ENCODE data around the gene EFCC1. TPM values are rescaled to one million over a fixed set of nuclear protein-coding genes. Genes with fewer than 3 reads are reported as not detected.

EFCC1 gene
- total and polyA plus RNA-seq, 3 experiments from 2014 or later, result 0.11 to 0.22 TPM; not detected in 1

DNA sequence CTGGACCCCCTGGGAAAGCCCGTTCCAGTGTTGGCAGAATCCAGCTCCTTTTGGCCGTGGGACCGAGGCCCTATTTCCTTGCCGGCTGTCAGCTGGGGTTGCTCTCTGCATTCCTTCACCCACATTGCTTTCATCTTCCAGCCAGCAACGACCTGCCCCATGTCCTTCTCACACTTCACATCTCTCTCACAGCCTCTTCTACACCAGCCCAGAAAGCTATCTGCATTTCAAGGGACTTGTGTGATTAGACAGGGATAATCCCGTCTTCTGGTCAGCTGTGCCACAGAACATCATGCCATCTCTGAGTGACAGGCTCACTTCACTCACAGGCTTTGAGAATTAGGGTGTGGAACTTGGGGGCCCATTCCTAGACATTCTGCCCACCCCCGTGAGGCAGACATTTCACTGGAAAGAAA lies 16.4 kb downstream of the EFCC1 start:
- DNase-seq, result no peak
- H3K36me3 Mint-ChIP-seq, result no peaks in the 10 kb centered on the region
- peaks cover 0 to 3% of the 10 kb centered on the region in 2 donors for H3K27me3 Mint-ChIP-seq
- H3K9me3 Mint-ChIP-seq, result no peaks in the 10 kb centered on the region
- Histone ChIP-seq H3K4me3 (ENCODE audit: low read length) (peak overlapping the region; percentile 8), H3K4me1 (ENCODE audit: insufficient read depth, low read length) (peaks cover 40% of the 10 kb centered on the region), H3K27me3 (ENCODE audit: insufficient read depth, low read length, poor library complexity, severe bottlenecking) (no peaks in the 10 kb centered on the region), H3K9me3 (ENCODE audit: low read length) (no peaks in the 10 kb centered on the region), H3K27ac (ENCODE audit: low read depth, low read length) (peak overlapping the region; percentile 13), H3K36me3 (ENCODE audit: insufficient read depth, low read length) (no peaks in the 10 kb centered on the region)
- CTCF ChIA-PET, result interaction anchor here (1.6 to 10.0 kb wide), 11 partner anchors 9 to 229 kb away, joined by 4 to 98 read pairs (median 22); partner anchors contain the start of gene CFAP92
- peak overlapping the region in 5 of 7 donors; percentile 40 to 55 (median 51) for H3K4me3 Mint-ChIP-seq
- peak overlapping the region; percentile 72 to 99 (median 92) for H3K27ac Mint-ChIP-seq
- POLR2A ChIA-PET, result interaction anchor here (1.1 to 2.9 kb wide), 4 partner anchors 9 to 298 kb away, joined by 3 to 50 read pairs (median 12); a partner anchor contains a TSS
- H3K4me1 Mint-ChIP-seq, result peaks cover 50 to 58% (median 57%) of the 10 kb centered on the region in 3 donors

DNA sequence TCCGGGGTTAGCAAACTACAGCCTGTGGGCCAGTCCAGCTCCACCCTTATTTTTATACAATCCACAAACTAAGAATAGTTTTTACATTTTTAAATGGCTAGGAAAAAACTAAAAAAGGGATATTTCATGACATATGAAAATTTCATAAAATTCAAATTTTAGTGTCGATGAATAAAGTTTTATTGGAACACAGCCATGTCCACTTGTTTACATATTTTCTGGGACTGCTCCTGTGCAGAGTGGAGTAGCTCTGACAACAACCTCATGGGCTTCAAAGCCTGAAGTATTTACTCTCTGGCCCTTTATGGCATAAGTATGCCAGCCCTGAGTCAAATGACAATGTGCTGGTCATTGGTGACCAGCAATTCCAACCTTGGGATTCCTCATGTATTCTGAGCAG lies 17.2 kb downstream of the EFCC1 start:
- no peaks in the 10 kb centered on the region for H3K27me3 ChIP-seq (ENCODE audit: insufficient read depth, low read length, poor library complexity, severe bottlenecking)
- ChIA-PET POLR2A (no interaction called here), CTCF (interaction anchor here (5.6 to 10.0 kb wide), 3 partner anchors 8 to 228 kb away, joined by 35 to 98 read pairs (median 96); no protein-coding TSS in a partner anchor)
- H3K36me3 Mint-ChIP-seq, result no peaks in the 10 kb centered on the region
- peaks cover 0 to 3% of the 10 kb centered on the region in 2 donors for H3K27me3 Mint-ChIP-seq
- H3K36me3 ChIP-seq (ENCODE audit: insufficient read depth, low read length), result no peaks in the 10 kb centered on the region
- no peak for DNase-seq
- no peak overlapping the region for H3K4me3 ChIP-seq (ENCODE audit: low read length)
- peak overlapping the region; percentile 72 to 99 (median 92) for H3K27ac Mint-ChIP-seq
- no peaks in the 10 kb centered on the region for H3K9me3 ChIP-seq (ENCODE audit: low read length)
- peaks cover 49 to 65% (median 53%) of the 10 kb centered on the region in 3 donors for H3K4me1 Mint-ChIP-seq
- peak overlapping the region in 1 of 7 donors; percentile 13 for H3K4me3 Mint-ChIP-seq
- H3K4me1 ChIP-seq (ENCODE audit: insufficient read depth, low read length), result peaks cover 40% of the 10 kb centered on the region
- no peaks in the 10 kb centered on the region for H3K9me3 Mint-ChIP-seq
- no peak overlapping the region for H3K27ac ChIP-seq (ENCODE audit: low read depth, low read length)

DNA sequence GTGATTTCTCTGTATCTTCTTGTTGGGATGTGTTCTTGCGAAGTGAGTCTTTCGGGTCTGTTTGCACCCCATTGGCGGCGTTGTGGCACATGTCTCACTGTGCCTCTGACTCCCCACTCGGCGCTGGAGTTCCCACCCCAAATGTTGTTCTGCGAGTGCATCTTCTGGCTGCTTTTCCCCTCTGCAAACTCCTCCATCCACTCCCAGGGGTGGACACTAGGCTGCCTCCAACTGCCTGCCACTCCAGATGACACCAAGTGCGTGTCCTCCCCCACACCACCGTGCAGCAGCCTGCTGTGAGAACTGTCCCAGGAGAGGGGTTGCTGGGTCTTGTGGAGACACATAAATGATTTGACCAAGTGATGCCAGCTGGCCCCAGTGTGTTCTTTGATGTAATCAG lies 17.6 kb downstream of the EFCC1 start:
- ChIA-PET CTCF (interaction anchor here (5.1 to 10.0 kb wide), 3 partner anchors 8 to 49 kb away, joined by 23 to 98 read pairs (median 96); no protein-coding TSS in a partner anchor), POLR2A (no interaction called here)
- H3K27ac Mint-ChIP-seq, result peak overlapping the region; percentile 23 to 92 (median 70)
- no peak overlapping the region for H3K4me3 Mint-ChIP-seq
- DNase-seq, result no peak
- peaks cover 0 to 3% of the 10 kb centered on the region in 2 donors for H3K27me3 Mint-ChIP-seq
- H3K9me3 Mint-ChIP-seq, result no peaks in the 10 kb centered on the region
- H3K27me3 ChIP-seq (ENCODE audit: insufficient read depth, low read length, poor library complexity, severe bottlenecking), result no peaks in the 10 kb centered on the region
- H3K4me1 Mint-ChIP-seq, result peaks cover 49 to 63% (median 53%) of the 10 kb centered on the region in 3 donors
- H3K4me1 ChIP-seq (ENCODE audit: insufficient read depth, low read length), result peaks cover 40% of the 10 kb centered on the region
- no peak overlapping the region for H3K4me3 ChIP-seq (ENCODE audit: low read length)
- H3K27ac ChIP-seq (ENCODE audit: low read depth, low read length), result no peak overlapping the region
- no peaks in the 10 kb centered on the region for H3K9me3 ChIP-seq (ENCODE audit: low read length)
- H3K36me3 Mint-ChIP-seq, result no peaks in the 10 kb centered on the region
- no peaks in the 10 kb centered on the region for H3K36me3 ChIP-seq (ENCODE audit: insufficient read depth, low read length)

- Mint-ChIP-seq H3K4me1 (peaks cover 49 to 60% (median 52%) of the 10 kb centered on the region in 3 donors), H3K9me3 (no peaks in the 10 kb centered on the region), H3K4me3 (no peak overlapping the region), H3K27ac (peak overlapping the region in 2 of 8 donors; percentile 68 to 92), H3K36me3 (no peaks in the 10 kb centered on the region), H3K27me3 (peaks cover 0 to 3% of the 10 kb centered on the region in 2 donors)
- Histone ChIP-seq H3K36me3 (ENCODE audit: insufficient read depth, low read length) (no peaks in the 10 kb centered on the region), H3K9me3 (ENCODE audit: low read length) (no peaks in the 10 kb centered on the region), H3K4me1 (ENCODE audit: insufficient read depth, low read length) (peaks cover 40% of the 10 kb centered on the region), H3K27me3 (ENCODE audit: insufficient read depth, low read length, poor library complexity, severe bottlenecking) (no peaks in the 10 kb centered on the region), H3K4me3 (ENCODE audit: low read length) (no peak overlapping the region), H3K27ac (ENCODE audit: low read depth, low read length) (no peak overlapping the region)
- POLR2A ChIA-PET, result no interaction called here
- CTCF ChIA-PET, result interaction anchor here (1.9 to 10.0 kb wide), 3 partner anchors 14 to 49 kb away, joined by 5 to 98 read pairs (median 23); no protein-coding TSS in a partner anchor
- no peak for DNase-seq
Measured at GRCh38 chr3:129019266-129019665, 18.2 kb downstream of the EFCC1 start.

DNA sequence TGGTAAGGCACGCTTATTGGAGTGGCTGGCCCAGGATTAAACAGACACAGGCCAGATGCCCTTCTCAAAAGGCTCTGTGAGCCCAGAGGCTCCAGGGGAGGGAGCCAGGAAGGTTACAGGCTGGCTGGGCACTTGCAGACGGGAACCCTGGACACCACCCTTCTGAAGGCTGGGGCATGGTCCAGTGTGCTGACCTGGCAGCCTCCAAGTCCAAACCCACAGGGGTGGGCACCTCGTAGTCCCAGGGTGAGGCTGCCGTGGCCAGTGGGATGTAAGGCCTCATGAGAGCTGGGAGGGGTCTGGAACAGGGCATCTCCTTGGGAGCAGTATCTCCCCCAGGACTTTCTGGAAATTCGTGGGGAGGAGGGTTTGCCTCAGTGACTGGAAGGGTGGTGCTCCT lies 19.6 kb downstream of the EFCC1 start:
- no peak overlapping the region for H3K27ac ChIP-seq (ENCODE audit: low read depth, low read length)
- H3K27ac Mint-ChIP-seq, result peak overlapping the region in 1 of 8 donors; percentile 51
- no peaks in the 10 kb centered on the region for H3K36me3 ChIP-seq (ENCODE audit: insufficient read depth, low read length)
- no peaks in the 10 kb centered on the region for H3K27me3 ChIP-seq (ENCODE audit: insufficient read depth, low read length, poor library complexity, severe bottlenecking)
- ChIA-PET POLR2A (no interaction called here), CTCF (interaction anchor here (1.9 to 10.0 kb wide), 3 partner anchors 15 to 51 kb away, joined by 5 to 98 read pairs (median 23); no protein-coding TSS in a partner anchor)
- peaks cover 28% of the 10 kb centered on the region for H3K4me1 ChIP-seq (ENCODE audit: insufficient read depth, low read length)
- H3K36me3 Mint-ChIP-seq, result peaks cover 0 to 2% (median 0%) of the 10 kb centered on the region in 3 donors
- no peaks in the 10 kb centered on the region for H3K9me3 ChIP-seq (ENCODE audit: low read length)
- H3K4me3 Mint-ChIP-seq, result no peak overlapping the region
- peaks cover 42 to 53% (median 44%) of the 10 kb centered on the region in 3 donors for H3K4me1 Mint-ChIP-seq
- no peaks in the 10 kb centered on the region for H3K9me3 Mint-ChIP-seq
- DNase-seq, result no peak
- peaks cover 0 to 3% of the 10 kb centered on the region in 2 donors for H3K27me3 Mint-ChIP-seq
- H3K4me3 ChIP-seq (ENCODE audit: low read length), result no peak overlapping the region

DNA sequence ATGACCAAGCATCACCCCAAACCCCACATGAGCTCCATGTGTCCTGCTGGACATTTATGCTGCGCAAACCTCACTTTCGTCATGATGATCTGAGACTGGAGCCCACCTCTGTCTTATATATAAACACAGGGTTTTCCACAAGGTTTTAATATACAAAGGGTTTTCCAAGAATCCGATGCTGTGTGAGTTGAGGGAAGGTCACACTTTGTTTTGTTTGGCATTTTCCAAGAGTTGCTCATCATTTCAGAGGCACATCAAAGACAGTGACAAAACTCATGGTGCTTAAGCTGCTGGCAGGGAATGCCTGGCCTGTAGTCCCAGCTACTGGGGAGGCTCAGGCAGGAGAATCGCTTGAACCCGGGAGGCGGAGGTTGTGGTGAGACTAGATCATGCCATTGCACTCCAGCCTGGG lies 20.0 kb downstream of the EFCC1 start:
- Mint-ChIP-seq H3K36me3 (peaks cover 0 to 2% (median 0%) of the 10 kb centered on the region in 3 donors), H3K27me3 (peaks cover 0 to 3% of the 10 kb centered on the region in 2 donors), H3K4me1 (peaks cover 38 to 53% (median 44%) of the 10 kb centered on the region in 3 donors), H3K27ac (peak overlapping the region in 2 of 8 donors; percentile 24 to 33), H3K9me3 (no peaks in the 10 kb centered on the region), H3K4me3 (no peak overlapping the region)
- peaks cover 27% of the 10 kb centered on the region for H3K4me1 ChIP-seq (ENCODE audit: insufficient read depth, low read length)
- H3K27me3 ChIP-seq (ENCODE audit: insufficient read depth, low read length, poor library complexity, severe bottlenecking), result no peaks in the 10 kb centered on the region
- CTCF ChIA-PET, result interaction anchor here (1.0 to 10.0 kb wide), 5 partner anchors 8 to 51 kb away, joined by 3 to 98 read pairs (median 5); no protein-coding TSS in a partner anchor
- no peak overlapping the region for H3K4me3 ChIP-seq (ENCODE audit: low read length)
- DNase-seq, result no peak
- POLR2A ChIA-PET, result no interaction called here
- no peak overlapping the region for H3K27ac ChIP-seq (ENCODE audit: low read depth, low read length)
- no peaks in the 10 kb centered on the region for H3K36me3 ChIP-seq (ENCODE audit: insufficient read depth, low read length)
- no peaks in the 10 kb centered on the region for H3K9me3 ChIP-seq (ENCODE audit: low read length)

- Histone ChIP-seq H3K4me1 (ENCODE audit: insufficient read depth, low read length) (peaks cover 24% of the 10 kb centered on the region), H3K9me3 (ENCODE audit: low read length) (no peaks in the 10 kb centered on the region), H3K27ac (ENCODE audit: low read depth, low read length) (no peak overlapping the region), H3K36me3 (ENCODE audit: insufficient read depth, low read length) (no peaks in the 10 kb centered on the region), H3K4me3 (ENCODE audit: low read length) (no peak overlapping the region), H3K27me3 (ENCODE audit: insufficient read depth, low read length, poor library complexity, severe bottlenecking) (no peaks in the 10 kb centered on the region)
- Mint-ChIP-seq H3K4me1 (peaks cover 37 to 51% (median 41%) of the 10 kb centered on the region in 3 donors), H3K4me3 (peak overlapping the region in 1 of 7 donors; percentile 44), H3K27ac (peak overlapping the region in 5 of 8 donors; percentile 17 to 88 (median 73)), H3K9me3 (no peaks in the 10 kb centered on the region), H3K36me3 (peaks cover 0 to 4% (median 0%) of the 10 kb centered on the region in 3 donors), H3K27me3 (peaks cover 0 to 3% of the 10 kb centered on the region in 2 donors)
- ChIA-PET CTCF (interaction anchor here (1.0 to 5.1 kb wide), 5 partner anchors 8 to 53 kb away, joined by 3 to 23 read pairs (median 5); no protein-coding TSS in a partner anchor), POLR2A (no interaction called here)
- DNase-seq, result no peak
Measured at GRCh38 chr3:129022114-129023007, 21.3 kb downstream of the EFCC1 start.
